ENCODE measurements around the gene ASAP2.

- TF ChIP-seq CTCF (IDR thresholded peaks at IDR 0.05; ENCODE audit: low read length) (no peak), EZH2 (IDR thresholded peaks at IDR 0.05; ENCODE audit: borderline replicate concordance, low read length) (no peak)
Measured at GRCh38 chr2:9210030-9210429, 3.4 kb downstream of the ASAP2 start.
